GM12878 (cell line): Measurements from ENCODE around the gene RAPGEF1. TPM values are rescaled to one million over a fixed set of nuclear protein-coding genes. Genes with fewer than 3 reads are reported as not detected.

Experiments
- ATAC-seq: fragments of 200-7000 bp; cut with Tn5 transposase; 3 replicates; pipeline ENCODE4 v1.9.1; 2020; ENCODE audit warnings: mild to moderate bottlenecking, moderate library complexity
- BruUV-seq: library from RNA; stranded (reverse); fragments of 400-500 nt; replicated peaks from 2 replicates; lab custom pipeline; 2021; lab: Mats Ljungman, UMichigan
- CTCF ChIA-PET: fragments of 300-600 bp; sonication (Branson Sonifier 250); formaldehyde crosslinking; extraction: SDS; loops from one replicate; lab custom pipeline; 2021; ENCODE audit warnings: inconsistent platforms; lab: Yijun Ruan, JAX
- POLR2A ChIA-PET: fragments of 350-600 bp; formaldehyde crosslinking; extraction: SDS; loops from one replicate; lab custom pipeline; 2021; ENCODE audit warnings: inconsistent platforms; lab: Charles Lee
- RAD21 ChIA-PET: fragments of 300-600 bp; sonication (Branson Sonifier 250); formaldehyde crosslinking; loops from one replicate; lab custom pipeline; 2023; ENCODE audit warnings: antibody characterized with exemption; ENCODE audit not compliant: unreplicated experiment; lab: Charles Lee
- SMC1A ChIA-PET: fragments of 300-600 bp; sonication (Branson Sonifier 250); formaldehyde crosslinking; loops from one replicate; lab custom pipeline; 2023; ENCODE audit not compliant: unreplicated experiment, uncharacterized antibody; lab: Charles Lee
- DNase-seq: peaks from one replicate; pipeline ENCODE4 v3.0.0-alpha.2; 2011; ENCODE audit warnings: low read depth, low spot score
- FAIRE-seq: peaks from 3 replicates; lab custom pipeline; 2011; peaks lifted over from hg19 to GRCh38; lab: Jason Lieb, UNC
- H2AFZ ChIP-seq: 2 replicates; pipeline ENCODE4 v1.6.0; 2011; ENCODE audit warnings: low read depth, low read length, control low read depth; ENCODE audit not compliant: control insufficient read depth
- H3K27ac ChIP-seq: 2 replicates; pipeline ENCODE4 v1.5.1; 2011; ENCODE audit warnings: control low read depth; ENCODE audit not compliant: control insufficient read depth, insufficient read depth
- H3K27me3 ChIP-seq, 2 experiments: replicated peaks in 1 of 2; 2 replicates each; pipeline versions ENCODE4 v1.6.0 to v1.6.1; 2011; ENCODE audit warnings: low read length in 1 of 2; ENCODE audit not compliant: control insufficient read depth in 2 of 2, insufficient read depth in 2 of 2
- H3K36me3 ChIP-seq, 2 experiments: 2 replicates each; pipeline ENCODE4 v1.5.1; 2011; ENCODE audit warnings: low read length in 1 of 2; ENCODE audit not compliant: control insufficient read depth in 2 of 2, insufficient read depth in 2 of 2
- H3K4me1 ChIP-seq: 2 replicates; pipeline ENCODE4 v1.6.1; 2011; ENCODE audit warnings: mild to moderate bottlenecking, low read length, moderate library complexity, mixed read lengths; ENCODE audit not compliant: control insufficient read depth, insufficient read depth
- H3K4me2 ChIP-seq: 2 replicates; pipeline ENCODE4 v1.6.0; 2011; ENCODE audit warnings: control low read depth; ENCODE audit not compliant: control insufficient read depth, insufficient read depth
- H3K4me3 ChIP-seq: fragments of 200-600 bp; sonication (generic); 2 replicates; pipeline ENCODE4 v1.5.1; 2016
- H3K79me2 ChIP-seq: 2 replicates; pipeline ENCODE4 v1.6.0; 2011; ENCODE audit warnings: low read length; ENCODE audit not compliant: control insufficient read depth, insufficient read depth
- H3K9ac ChIP-seq: 2 replicates; pipeline ENCODE4 v1.8.0; 2011; ENCODE audit warnings: low read length, control low read depth, mixed read lengths; ENCODE audit not compliant: control insufficient read depth, insufficient read depth
- H3K9me3 ChIP-seq: replicated peaks from 3 replicates; pipeline ENCODE4 v1.5.1; 2011; ENCODE audit warnings: mild to moderate bottlenecking, low read length; ENCODE audit not compliant: control insufficient read depth, insufficient read depth
- H4K20me1 ChIP-seq: 2 replicates; pipeline ENCODE4 v1.6.0; 2011; ENCODE audit not compliant: control insufficient read depth, insufficient read depth
- CEBPB ChIP-seq, 2 experiments: fragments of 150-350 bp in 1 of 2; IDR thresholded peaks; 2 replicates each; pipeline ENCODE4 v1.6.1; 2012 to 2014; ENCODE audit warnings: low read depth in 2 of 2, low read length in 2 of 2, borderline replicate concordance in 1 of 2, inconsistent platforms in 1 of 2
- ETV6 ChIP-seq, 2 experiments: fragments of 450-650 bp in 1 of 2; IDR thresholded peaks in 1 of 2; conservative IDR thresholded peaks in 1 of 2; 2 replicates each; pipeline ENCODE4 v1.6.1; 2014; ENCODE audit warnings: antibody characterized with exemption in 1 of 2, borderline replicate concordance in 1 of 2, low read depth in 1 of 2, mild to moderate bottlenecking in 1 of 2, moderate library complexity in 1 of 2
- NFIC ChIP-seq: IDR thresholded peaks from 2 replicates; pipeline ENCODE4 v1.6.1; 2012; ENCODE audit warnings: low read depth, mild to moderate bottlenecking, inconsistent platforms, low read length, moderate library complexity
- RBBP5 ChIP-seq: fragments of 200-600 bp; sonication (generic); conservative IDR thresholded peaks from 2 replicates; pipeline ENCODE4 v1.6.1; 2016
- SP1 ChIP-seq: IDR thresholded peaks from one replicate; pipeline ENCODE4 v1.6.1; 2011; ENCODE audit warnings: low read depth, low read length
- SRF ChIP-seq, 2 experiments: IDR thresholded peaks; 2 replicates each; pipeline ENCODE4 v1.6.1; 2011; ENCODE audit warnings: low read depth in 2 of 2, low read length in 2 of 2, mild to moderate bottlenecking in 1 of 2, moderate library complexity in 1 of 2
- TCF12 ChIP-seq: IDR thresholded peaks from 2 replicates; pipeline ENCODE4 v1.6.1; 2011; ENCODE audit warnings: low read depth, mild to moderate bottlenecking, low read length
- ZNF24 ChIP-seq: fragments of 450-650 bp; IDR thresholded peaks from 2 replicates; pipeline ENCODE4 v1.6.1; 2017; ENCODE audit warnings: antibody characterized with exemption, mild to moderate bottlenecking
- WGBS: methylation state at CpG from one replicate; pipeline ENCODE4 v1.1.6; 2016; ENCODE audit warnings: low lambda C conversion rate; ENCODE audit not compliant: insufficient replicate concordance, insufficient coverage; ENCODE audit errors: missing lambda C conversion rate; 5-methylcytosine and 5-hydroxymethylcytosine counted together
- in situ Hi-C: fragments of 300-500 bp; cut with MboI; formaldehyde crosslinking; loops from 9 replicates; pipeline ENCODE4 v1.14.3; 2018; ENCODE audit warnings: mixed read lengths
- intact Hi-C: fragments of 100-400 bp; cut with micrococcal nuclease; formaldehyde crosslinking; loops from one replicate; pipeline ENCODE4 v1.14.2; 2022; ENCODE audit not compliant: unreplicated experiment
- polyA plus RNA-seq, 11 experiments: library from polyadenylated mRNA; depleted of rRNA in 4 of 11; unstranded in 6 of 11; stranded (reverse) in 5 of 11; fragments of >200 nt; fragmentation: Nextera tagmentation in 4 of 11; fragmentation: Illumina TruSeq in 1 of 11; extraction: Ambion mirVana in 4 of 11; extraction: Trizol in 1 of 11; gene quantifications; 1 replicate in 1 of 11; 2 replicates in 10 of 11; pipeline versions ENCODE4 v1.2.1 to v1.2.3, GENCODE V29; 2011 to 2016; ENCODE audit warnings: inconsistent platforms in 2 of 11, missing spikeins in 2 of 11, low read depth in 1 of 11
- total RNA-seq, 4 experiments: library from RNA; depleted of rRNA in 3 of 4; stranded (reverse); fragments of >200 nt in 3 of 4; fragmentation: Illumina TruSeq in 1 of 4; extraction: Trizol in 1 of 4; gene quantifications; 2 replicates each; pipeline versions ENCODE4 v1.2.1 to v1.2.3, GENCODE V29; 2013 to 2021
- TF ChIP-seq, protein P1 (sequence below): fragments of 450-650 bp; IDR thresholded peaks from 2 replicates; pipeline ENCODE4 v1.6.1; 2017; ENCODE audit warnings: low read depth, mild to moderate bottlenecking, moderate library complexity

Gene RAPGEF1
- total and polyA plus RNA-seq, 10 of the 15 experiments (the other 5 are each of a cell fraction or from before 2014, with no cell fraction given): 0.42 to 113 (median 45.9) TPM

GRCh38 chr9:131640438-131641137 lies 99.3 kb downstream of the RAPGEF1 start:
- no peak for TF ChIP-seq CEBPB (IDR thresholded peaks at IDR 0.05; ENCODE audit: borderline replicate concordance in 1 of 2, low read depth in 2 of 2, low read length in 2 of 2)
- no peak for TF ChIP-seq SP1
- TF ChIP-seq RBBP5: no peak
- no peak for TF ChIP-seq ETV6 (conservative IDR thresholded peaks at IDR 0.05 in 1 of 2, IDR thresholded peaks at IDR 0.05 in 1 of 2; ENCODE audit: borderline replicate concordance in 1 of 2, low read depth in 1 of 2)
- TF ChIP-seq TCF12: no peak
- no peak for TF ChIP-seq ZNF24
- TF ChIP-seq, protein P1, sequence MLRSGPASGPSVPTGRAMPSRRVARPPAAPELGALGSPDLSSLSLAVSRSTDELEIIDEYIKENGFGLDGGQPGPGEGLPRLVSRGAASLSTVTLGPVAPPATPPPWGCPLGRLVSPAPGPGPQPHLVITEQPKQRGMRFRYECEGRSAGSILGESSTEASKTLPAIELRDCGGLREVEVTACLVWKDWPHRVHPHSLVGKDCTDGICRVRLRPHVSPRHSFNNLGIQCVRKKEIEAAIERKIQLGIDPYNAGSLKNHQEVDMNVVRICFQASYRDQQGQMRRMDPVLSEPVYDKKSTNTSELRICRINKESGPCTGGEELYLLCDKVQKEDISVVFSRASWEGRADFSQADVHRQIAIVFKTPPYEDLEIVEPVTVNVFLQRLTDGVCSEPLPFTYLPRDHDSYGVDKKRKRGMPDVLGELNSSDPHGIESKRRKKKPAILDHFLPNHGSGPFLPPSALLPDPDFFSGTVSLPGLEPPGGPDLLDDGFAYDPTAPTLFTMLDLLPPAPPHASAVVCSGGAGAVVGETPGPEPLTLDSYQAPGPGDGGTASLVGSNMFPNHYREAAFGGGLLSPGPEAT: no peak
- no peak for TF ChIP-seq SRF (IDR thresholded peaks at IDR 0.05; ENCODE audit: low read depth in 2 of 2, low read length in 2 of 2)
- TF ChIP-seq NFIC: no peak
- Histone ChIP-seq H3K9ac (no peak overlapping the region), H3K27ac (no peak overlapping the region), H3K9me3 (no peaks in the 10 kb centered on the region), H3K4me1 (peaks cover 26% of the 10 kb centered on the region), H4K20me1 (no peaks in the 10 kb centered on the region), H3K36me3 (peaks cover 37 to 55% of the 10 kb centered on the region in 2 experiments), H2AFZ (no peak overlapping the region), H3K4me2 (no peak overlapping the region), H3K4me3 (no peak overlapping the region), H3K27me3 (no peaks in the 10 kb centered on the region), H3K79me2 (peaks cover 23% of the 10 kb centered on the region)
- RAD21 ChIA-PET: interaction anchor here (2.9 kb wide), 1 partner anchor 10 kb away, joined by 15 read pairs; no protein-coding TSS in a partner anchor
- ATAC-seq (no peak), FAIRE-seq (no peak), DNase-seq (no peak)
- POLR2A ChIA-PET: no interaction called here
- CTCF ChIA-PET: interaction anchor here (1.2 to 2.7 kb wide), 4 partner anchors 35 to 100 kb away, joined by 3 to 6 read pairs (median 4); no protein-coding TSS in a partner anchor
- WGBS: over 99% methylated on average over 11 of the region's 11 CpGs
- intact Hi-C loops (no loop called here), in situ Hi-C loops (no loop called here)
- SMC1A ChIA-PET: interaction anchor here (0.8 to 6.4 kb wide), 4 partner anchors 9 to 92 kb away, joined by 3 to 50 read pairs (median 4); no protein-coding TSS in a partner anchor
- no TSS peak for BruUV-seq
